GM23338 (cell line): Measurements from ENCODE around the gene ZYX. TPM values are rescaled to one million over a fixed set of nuclear protein-coding genes. Genes with fewer than 3 reads are reported as not detected.

Experiments
- ATAC-seq: fragments of 200-7000 bp; cut with Tn5 transposase; 3 replicates; pipeline ENCODE4 v1.9.1; 2020
- DNase-seq: peaks from one replicate; pipeline ENCODE4 v3.0.0-alpha.2; 2015; ENCODE audit warnings: low spot score
- H2AFZ ChIP-seq: fragments of 200-600 bp; sonication (generic); 2 replicates; pipeline ENCODE4 v1.8.0; 2016; ENCODE audit warnings: antibody characterized with exemption, mild to moderate bottlenecking, moderate library complexity
- H3F3A ChIP-seq: fragments of 200-600 bp; sonication (generic); replicated peaks from 2 replicates; pipeline ENCODE4 v1.8.0; 2017; ENCODE audit warnings: antibody characterized with exemption, mixed run types, low read depth
- H3K27ac ChIP-seq: fragments of 200-600 bp; sonication (generic); 2 replicates; pipeline ENCODE4 v1.6.1; 2016; ENCODE audit warnings: low read depth
- H3K27me3 ChIP-seq: fragments of 200-600 bp; sonication (generic); 2 replicates; pipeline ENCODE4 v1.8.0; 2016; ENCODE audit warnings: mild to moderate bottlenecking, mixed run types, moderate library complexity; ENCODE audit not compliant: insufficient read depth
- H3K36me3 ChIP-seq: fragments of 200-600 bp; sonication (generic); 2 replicates; pipeline ENCODE4 v1.8.0; 2016; ENCODE audit warnings: mild to moderate bottlenecking; ENCODE audit not compliant: insufficient read depth
- H3K4me1 ChIP-seq: fragments of 200-600 bp; sonication (generic); 2 replicates; pipeline ENCODE4 v1.8.0; 2016; ENCODE audit warnings: mild to moderate bottlenecking, moderate library complexity; ENCODE audit not compliant: insufficient read depth
- H3K4me2 ChIP-seq: fragments of 200-600 bp; sonication (generic); 2 replicates; pipeline ENCODE4 v1.7.1; 2017; ENCODE audit warnings: mixed run types
- H3K4me3 ChIP-seq: fragments of 200-600 bp; sonication (generic); 2 replicates; pipeline ENCODE4 v1.6.1; 2016; ENCODE audit warnings: mixed run types
- H3K79me2 ChIP-seq: fragments of 200-600 bp; sonication (generic); replicated peaks from 2 replicates; pipeline ENCODE4 v1.8.0; 2017; ENCODE audit warnings: mild to moderate bottlenecking; ENCODE audit not compliant: insufficient read depth
- H3K9me2 ChIP-seq: fragments of 200-600 bp; sonication (generic); 2 replicates; pipeline ENCODE4 v1.8.0; 2017; ENCODE audit not compliant: insufficient read depth
- H4K20me1 ChIP-seq: fragments of 200-600 bp; sonication (generic); replicated peaks from 2 replicates; pipeline ENCODE4 v1.8.0; 2017; ENCODE audit warnings: mild to moderate bottlenecking; ENCODE audit not compliant: insufficient read depth
- H3K27ac Mint-ChIP-seq: 2 replicates; pipeline ENCODE4 v1.8.0; 2020; ENCODE audit warnings: inconsistent platforms, mild to moderate bottlenecking, moderate library complexity, mixed read lengths
- H3K27me3 Mint-ChIP-seq: 3 replicates; pipeline ENCODE4 v1.8.0; 2022; ENCODE audit warnings: low read depth, mild to moderate bottlenecking, moderate library complexity, mixed read lengths, inconsistent platforms; ENCODE audit not compliant: insufficient read depth, poor library complexity
- H3K36me3 Mint-ChIP-seq: 3 replicates; pipeline ENCODE4 v1.8.0; 2021; ENCODE audit warnings: low read depth, mild to moderate bottlenecking, inconsistent platforms, moderate library complexity, mixed read lengths
- H3K4me1 Mint-ChIP-seq: 3 replicates; pipeline ENCODE4 v1.8.0; 2020; ENCODE audit warnings: mild to moderate bottlenecking, inconsistent platforms, mixed read lengths
- H3K4me3 Mint-ChIP-seq: 3 replicates; pipeline ENCODE4 v1.8.0; 2021; ENCODE audit warnings: moderate library complexity, mild to moderate bottlenecking, inconsistent platforms, mixed read lengths
- H3K9me3 Mint-ChIP-seq: 3 replicates; pipeline ENCODE4 v1.8.0; 2020; ENCODE audit warnings: moderate library complexity, mild to moderate bottlenecking, inconsistent platforms, mixed read lengths
- CREB1 ChIP-seq: fragments of 250-450 bp; sonication (Bioruptor Pico); IDR thresholded peaks from 2 replicates; pipeline ENCODE4 v1.5.0; 2020; ENCODE audit warnings: low read depth, mild to moderate bottlenecking, moderate library complexity
- EZH2 ChIP-seq: fragments of 200-600 bp; sonication (generic); IDR thresholded peaks from one replicate; pipeline ENCODE4 v1.8.0; 2017; ENCODE audit warnings: antibody characterized with exemption, mild to moderate bottlenecking, low read depth; ENCODE audit not compliant: unreplicated experiment
- EZH2phosphoT487 ChIP-seq: fragments of 200-600 bp; sonication (generic); IDR thresholded peaks from one replicate; pipeline ENCODE4 v1.8.1; 2018; ENCODE audit warnings: antibody characterized with exemption; ENCODE audit not compliant: unreplicated experiment
- JUNB ChIP-seq: IDR thresholded peaks from one replicate; pipeline ENCODE4 v1.6.1; 2016; ENCODE audit warnings: antibody characterized with exemption; ENCODE audit not compliant: unreplicated experiment
- NANOG ChIP-seq: IDR thresholded peaks from 2 replicates; pipeline ENCODE4 v1.6.1; 2016; ENCODE audit warnings: antibody characterized with exemption, borderline replicate concordance
- POLR2AphosphoS5 ChIP-seq: IDR thresholded peaks from 2 replicates; pipeline ENCODE4 v1.6.1; 2016; ENCODE audit warnings: antibody characterized with exemption, low read depth
- STAT1 ChIP-seq: IDR thresholded peaks from one replicate; pipeline ENCODE4 v1.6.1; 2016; ENCODE audit warnings: antibody characterized with exemption; ENCODE audit not compliant: unreplicated experiment
- ZNF114 ChIP-seq: fragments of 250-450 bp; sonication (Bioruptor Pico); IDR thresholded peaks from 2 replicates; pipeline ENCODE4 v1.5.0; 2020; ENCODE audit warnings: mild to moderate bottlenecking, moderate library complexity
- ZNF331 ChIP-seq: fragments of 250-450 bp; sonication (Bioruptor Pico); IDR thresholded peaks from 2 replicates; pipeline ENCODE4 v1.5.0; 2020; ENCODE audit warnings: low read depth, mild to moderate bottlenecking, moderate library complexity
- polyA plus RNA-seq: library from polyadenylated mRNA; unstranded; fragments of >200 nt; fragmentation: Nextera tagmentation; extraction: Ambion mirVana; gene quantifications from 2 replicates; pipeline ENCODE4 v1.2.1, GENCODE V29; 2016
- total RNA-seq: library from RNA; depleted of rRNA; stranded (reverse); fragments of >200 nt; shearing (Covaris generic); gene quantifications from 2 replicates; pipeline ENCODE4 v1.2.3, GENCODE V29; 2014
- TF ChIP-seq, protein P1 (sequence below): IDR thresholded peaks from 2 replicates; pipeline ENCODE4 v1.6.1; 2016; ENCODE audit warnings: antibody characterized with exemption
- TF ChIP-seq, protein P2 (sequence below), 2 experiments: fragments of 200-600 bp in 1 of 2; sonication (generic) in 1 of 2; conservative IDR thresholded peaks; 2 replicates each; pipeline versions ENCODE4 v1.5.1 to v1.6.1; 2016 to 2017; ENCODE audit warnings: antibody characterized with exemption in 2 of 2, low read depth in 2 of 2, mild to moderate bottlenecking in 2 of 2, moderate library complexity in 1 of 2
- TF ChIP-seq, protein P3 (sequence below): IDR thresholded peaks from one replicate; pipeline ENCODE4 v1.6.1; 2018; ENCODE audit warnings: antibody characterized with exemption; ENCODE audit not compliant: unreplicated experiment

Gene ZYX
- total and polyA plus RNA-seq, 2 experiments from 2014 or later, result 111 to 141 TPM

DNA sequence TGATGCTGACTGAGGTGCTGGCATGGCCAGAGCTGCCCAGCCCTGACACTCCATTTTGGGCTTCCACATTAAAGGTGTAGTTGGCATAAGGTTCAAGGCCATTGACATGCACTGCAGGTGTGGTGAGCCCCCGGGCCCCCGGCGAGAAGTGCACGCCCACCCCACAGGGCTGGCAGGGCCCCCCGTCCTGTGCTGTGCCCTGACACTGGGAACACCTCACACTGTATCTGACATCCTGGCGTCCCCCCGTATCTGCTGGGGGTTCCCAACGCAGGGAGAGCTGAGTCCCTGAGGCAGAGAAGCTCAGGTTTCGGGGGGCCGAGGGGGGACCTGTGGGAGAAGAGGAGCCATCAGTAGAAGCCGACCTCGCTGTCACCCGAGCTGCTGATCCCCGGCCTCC, 17.5 kb downstream of the ZYX start:
- DNase-seq, result no peak

More for the DNA sequence above, 17.5 kb downstream of the ZYX start:
- TF ChIP-seq CREB1 (CRISPR knock-in tag) (no peak), ZNF114 (no peak), EZH2 (no peak), JUNB (no peak), ZNF331 (CRISPR knock-in tag) (no peak), STAT1 (no peak), POLR2AphosphoS5 (no peak), EZH2phosphoT487 (no peak), NANOG (no peak)
- TF ChIP-seq, protein P1, sequence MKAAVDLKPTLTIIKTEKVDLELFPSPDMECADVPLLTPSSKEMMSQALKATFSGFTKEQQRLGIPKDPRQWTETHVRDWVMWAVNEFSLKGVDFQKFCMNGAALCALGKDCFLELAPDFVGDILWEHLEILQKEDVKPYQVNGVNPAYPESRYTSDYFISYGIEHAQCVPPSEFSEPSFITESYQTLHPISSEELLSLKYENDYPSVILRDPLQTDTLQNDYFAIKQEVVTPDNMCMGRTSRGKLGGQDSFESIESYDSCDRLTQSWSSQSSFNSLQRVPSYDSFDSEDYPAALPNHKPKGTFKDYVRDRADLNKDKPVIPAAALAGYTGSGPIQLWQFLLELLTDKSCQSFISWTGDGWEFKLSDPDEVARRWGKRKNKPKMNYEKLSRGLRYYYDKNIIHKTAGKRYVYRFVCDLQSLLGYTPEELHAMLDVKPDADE, result no peak
- TF ChIP-seq, protein P2, sequence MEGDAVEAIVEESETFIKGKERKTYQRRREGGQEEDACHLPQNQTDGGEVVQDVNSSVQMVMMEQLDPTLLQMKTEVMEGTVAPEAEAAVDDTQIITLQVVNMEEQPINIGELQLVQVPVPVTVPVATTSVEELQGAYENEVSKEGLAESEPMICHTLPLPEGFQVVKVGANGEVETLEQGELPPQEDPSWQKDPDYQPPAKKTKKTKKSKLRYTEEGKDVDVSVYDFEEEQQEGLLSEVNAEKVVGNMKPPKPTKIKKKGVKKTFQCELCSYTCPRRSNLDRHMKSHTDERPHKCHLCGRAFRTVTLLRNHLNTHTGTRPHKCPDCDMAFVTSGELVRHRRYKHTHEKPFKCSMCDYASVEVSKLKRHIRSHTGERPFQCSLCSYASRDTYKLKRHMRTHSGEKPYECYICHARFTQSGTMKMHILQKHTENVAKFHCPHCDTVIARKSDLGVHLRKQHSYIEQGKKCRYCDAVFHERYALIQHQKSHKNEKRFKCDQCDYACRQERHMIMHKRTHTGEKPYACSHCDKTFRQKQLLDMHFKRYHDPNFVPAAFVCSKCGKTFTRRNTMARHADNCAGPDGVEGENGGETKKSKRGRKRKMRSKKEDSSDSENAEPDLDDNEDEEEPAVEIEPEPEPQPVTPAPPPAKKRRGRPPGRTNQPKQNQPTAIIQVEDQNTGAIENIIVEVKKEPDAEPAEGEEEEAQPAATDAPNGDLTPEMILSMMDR (conservative IDR thresholded peaks at IDR 0.05; ENCODE audit: low read depth in 2 of 2), result no peak
- TF ChIP-seq, protein P3, sequence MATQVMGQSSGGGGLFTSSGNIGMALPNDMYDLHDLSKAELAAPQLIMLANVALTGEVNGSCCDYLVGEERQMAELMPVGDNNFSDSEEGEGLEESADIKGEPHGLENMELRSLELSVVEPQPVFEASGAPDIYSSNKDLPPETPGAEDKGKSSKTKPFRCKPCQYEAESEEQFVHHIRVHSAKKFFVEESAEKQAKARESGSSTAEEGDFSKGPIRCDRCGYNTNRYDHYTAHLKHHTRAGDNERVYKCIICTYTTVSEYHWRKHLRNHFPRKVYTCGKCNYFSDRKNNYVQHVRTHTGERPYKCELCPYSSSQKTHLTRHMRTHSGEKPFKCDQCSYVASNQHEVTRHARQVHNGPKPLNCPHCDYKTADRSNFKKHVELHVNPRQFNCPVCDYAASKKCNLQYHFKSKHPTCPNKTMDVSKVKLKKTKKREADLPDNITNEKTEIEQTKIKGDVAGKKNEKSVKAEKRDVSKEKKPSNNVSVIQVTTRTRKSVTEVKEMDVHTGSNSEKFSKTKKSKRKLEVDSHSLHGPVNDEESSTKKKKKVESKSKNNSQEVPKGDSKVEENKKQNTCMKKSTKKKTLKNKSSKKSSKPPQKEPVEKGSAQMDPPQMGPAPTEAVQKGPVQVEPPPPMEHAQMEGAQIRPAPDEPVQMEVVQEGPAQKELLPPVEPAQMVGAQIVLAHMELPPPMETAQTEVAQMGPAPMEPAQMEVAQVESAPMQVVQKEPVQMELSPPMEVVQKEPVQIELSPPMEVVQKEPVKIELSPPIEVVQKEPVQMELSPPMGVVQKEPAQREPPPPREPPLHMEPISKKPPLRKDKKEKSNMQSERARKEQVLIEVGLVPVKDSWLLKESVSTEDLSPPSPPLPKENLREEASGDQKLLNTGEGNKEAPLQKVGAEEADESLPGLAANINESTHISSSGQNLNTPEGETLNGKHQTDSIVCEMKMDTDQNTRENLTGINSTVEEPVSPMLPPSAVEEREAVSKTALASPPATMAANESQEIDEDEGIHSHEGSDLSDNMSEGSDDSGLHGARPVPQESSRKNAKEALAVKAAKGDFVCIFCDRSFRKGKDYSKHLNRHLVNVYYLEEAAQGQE, result no peak
- H3K27me3 Mint-ChIP-seq, result peaks cover 4% of the 10 kb centered on the region
- no peak overlapping the region for H3K27ac ChIP-seq
- peaks cover 92% of the 10 kb centered on the region for H3K36me3 Mint-ChIP-seq
- no peak overlapping the region for H3K4me3 Mint-ChIP-seq
- no peak overlapping the region for H2AFZ ChIP-seq
- no peak for ATAC-seq
- H4K20me1 ChIP-seq, result peaks cover 5% of the 10 kb centered on the region
- H3K9me3 Mint-ChIP-seq, result no peaks in the 10 kb centered on the region
- H3K4me2 ChIP-seq, result no peak overlapping the region
- no peak overlapping the region for H3K4me3 ChIP-seq
- peaks cover 44% of the 10 kb centered on the region for H3K36me3 ChIP-seq
- H3K9me2 ChIP-seq, result no peaks in the 10 kb centered on the region
- H3K27ac Mint-ChIP-seq, result no peak overlapping the region
- peaks cover 3% of the 10 kb centered on the region; the same call in 2 of the 3 replicates for H3K4me1 Mint-ChIP-seq
- peaks cover 22% of the 10 kb centered on the region for H3K79me2 ChIP-seq
- 0 out of 2 replicates have a peak, but pooled peaks cover 12% of the 10 kb centered on the region for H3F3A ChIP-seq
- peaks cover 5% of the 10 kb centered on the region for H3K4me1 ChIP-seq
- H3K27me3 ChIP-seq, result no peaks in the 10 kb centered on the region
